OCI-LY1 (cell line): ENCODE data around the gene GPX7.

Experiments used
- CTCF ChIP-seq: fragments of 200-600 bp; sonication (generic), shearing (Covaris generic); IDR thresholded peaks from 2 replicates; pipeline ENCODE4 v1.5.1; 2017; ENCODE audit warnings: mild to moderate bottlenecking, antibody characterized with exemption, low read length, moderate library complexity, mixed read lengths
- EZH2 ChIP-seq: fragments of 200-600 bp; sonication (generic), shearing (Covaris generic); IDR thresholded peaks from 2 replicates; pipeline ENCODE4 v1.8.0; 2017; ENCODE audit warnings: borderline replicate concordance, mixed run types, mild to moderate bottlenecking, antibody characterized with exemption, low read length, moderate library complexity, mixed read lengths

GRCh38 chr1:52590266-52590665, 11.9 kb upstream of the GPX7 start:
- TF ChIP-seq CTCF (no peak), EZH2 (no peak)
